VCaP (cell line): Measurements from ENCODE around the gene GJB4.
"Not testable (repeated sequence)": the region's sequence is repeated elsewhere in the genome, so short reads cannot be mapped to it uniquely, and the experiment has no call there.

Source experiments
- H3K27ac ChIP-seq: fragments of 450-650 bp; 2 replicates; pipeline ENCODE4 v1.5.1; 2017
- CTCF ChIP-seq: fragments of 450-650 bp; conservative IDR thresholded peaks from 2 replicates; pipeline ENCODE4 v1.5.1; 2017; ENCODE audit warnings: mild to moderate bottlenecking, moderate library complexity

The GJB4 gene

GRCh38 chr1:34794790-34795180 lies 35.2 kb downstream of the GJB4 start:
- no peak overlapping the region for H3K27ac ChIP-seq
- TF ChIP-seq CTCF, result no peak

GRCh38 chr1:34795916-34796315 lies 36.4 kb downstream of the GJB4 start:
- TF ChIP-seq CTCF, result no peak
- H3K27ac ChIP-seq, result no peak overlapping the region

GRCh38 chr1:34796990-34797389 lies 37.5 kb downstream of the GJB4 start:
- no peak overlapping the region for H3K27ac ChIP-seq
- TF ChIP-seq CTCF, result no peak

- no peak for TF ChIP-seq CTCF
Measured at GRCh38 chr1:34800214-34800613, 40.7 kb downstream of the GJB4 start.

GRCh38 chr1:34803770-34804169 lies 44.2 kb downstream of the GJB4 start:
- H3K27ac ChIP-seq, result no peak overlapping the region
- no peak for TF ChIP-seq CTCF

More at GRCh38 chr1:34800214-34800613, 40.7 kb downstream of the GJB4 start:
- H3K27ac ChIP-seq, result no peak overlapping the region

- no peak for TF ChIP-seq CTCF
Measured at GRCh38 chr1:34806396-34806795, 46.9 kb downstream of the GJB4 start.

GRCh38 chr1:34808051-34808810 lies 48.7 kb downstream of the GJB4 start:
- no peak for TF ChIP-seq CTCF
- no peak overlapping the region for H3K27ac ChIP-seq

More at GRCh38 chr1:34806396-34806795, 46.9 kb downstream of the GJB4 start:
- H3K27ac ChIP-seq, result no peak overlapping the region

- H3K27ac ChIP-seq, result not testable (repeated sequence)
Measured at GRCh38 chr1:34810781-34811180, 51.2 kb downstream of the GJB4 start.
